ENCODE results near the gene LOXHD1. TPM values are rescaled to one million over a fixed set of nuclear protein-coding genes. Genes with fewer than 3 reads are reported as not detected.
A peak's percentile ranks its signal among the peaks of the same experiment; 100 is the strongest.

LOXHD1 gene
- total RNA-seq, 1 donor from 2014 or later, result under 0.01 TPM

DNA sequence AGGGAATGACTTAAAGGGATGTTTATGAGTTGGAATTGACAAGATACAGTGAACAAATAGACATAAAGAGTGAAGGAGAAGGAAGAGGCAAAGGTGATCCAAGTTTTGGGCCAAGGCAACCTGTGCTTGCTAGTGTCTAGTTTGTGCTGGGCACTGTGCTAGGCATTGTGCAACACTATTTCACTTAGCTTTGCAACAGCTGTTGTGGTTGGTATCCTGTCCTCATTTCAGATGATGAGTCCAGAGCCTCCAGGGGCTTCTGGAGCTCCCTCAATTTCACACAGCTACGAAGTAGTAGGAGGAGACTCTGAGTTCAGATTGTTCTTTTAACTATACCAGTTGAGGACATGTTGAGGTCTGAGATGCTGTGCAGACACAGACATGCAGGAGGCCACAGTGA is 18.1 kb upstream of the LOXHD1 start:
- DNase-seq, result no peak

DNA sequence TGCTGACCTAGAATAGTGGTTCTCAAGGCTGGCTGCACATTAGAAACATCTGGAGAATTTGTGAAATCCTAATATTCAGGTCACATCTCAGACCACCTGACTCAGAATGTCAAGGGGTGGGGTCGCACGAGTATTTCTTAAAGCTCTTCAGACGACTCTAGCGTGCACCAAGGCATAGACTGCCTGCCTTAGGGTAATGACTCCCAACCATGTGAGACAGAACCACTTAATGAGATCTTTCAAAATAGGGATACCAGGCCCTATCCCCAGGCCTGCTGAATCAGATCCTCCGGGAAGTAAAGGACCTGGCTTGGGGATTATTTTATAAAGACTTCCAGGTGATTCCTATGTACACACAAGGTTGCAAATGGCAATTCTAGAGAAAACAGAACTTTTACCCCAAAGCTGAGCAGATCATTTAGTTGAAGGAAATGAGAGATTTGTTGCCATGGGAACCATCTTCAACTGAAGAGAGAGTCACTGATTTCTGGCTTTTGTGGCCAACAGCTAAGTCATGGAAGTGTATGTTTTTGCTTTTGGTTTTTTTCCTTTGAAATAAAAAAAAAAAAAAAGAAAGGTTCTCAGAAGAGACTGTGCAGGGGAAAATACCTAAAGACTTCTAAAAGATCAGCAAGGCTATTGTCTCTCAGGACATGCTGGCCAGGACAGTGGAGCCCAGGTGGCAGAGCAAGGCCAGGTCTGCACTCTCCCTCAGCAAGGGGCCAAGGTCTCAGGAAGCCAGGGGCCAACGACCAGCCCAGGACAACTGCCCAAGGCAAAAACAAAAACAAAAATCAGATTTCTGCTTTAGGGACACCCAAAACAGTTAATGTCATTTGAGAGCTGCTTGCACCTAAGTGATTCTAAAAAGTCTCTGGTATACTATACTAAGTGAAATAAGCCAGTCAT is 15.3 kb upstream of the LOXHD1 start:
- DNase-seq, result peak; percentile 29

DNA sequence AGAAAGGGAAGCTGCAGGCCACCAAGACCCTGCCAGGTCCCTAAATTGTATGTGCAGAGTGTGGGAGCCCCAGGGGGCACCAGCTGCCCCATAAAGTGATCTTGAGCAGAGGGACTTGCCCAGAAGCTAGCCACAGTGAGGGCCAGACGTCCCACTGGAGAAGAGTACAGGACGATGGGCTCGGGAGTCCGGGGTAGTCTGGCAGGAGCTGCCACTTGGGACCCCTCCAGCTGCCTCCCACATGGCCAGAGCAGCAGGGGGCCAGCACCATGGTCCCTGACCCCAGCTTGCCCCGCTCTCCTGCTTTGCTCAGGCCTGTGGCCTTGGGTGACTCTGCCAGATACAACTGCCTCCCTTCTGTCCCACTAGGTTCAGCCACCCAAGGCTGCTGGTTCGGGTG is 11.7 kb upstream of the LOXHD1 start:
- no peak for DNase-seq

DNA sequence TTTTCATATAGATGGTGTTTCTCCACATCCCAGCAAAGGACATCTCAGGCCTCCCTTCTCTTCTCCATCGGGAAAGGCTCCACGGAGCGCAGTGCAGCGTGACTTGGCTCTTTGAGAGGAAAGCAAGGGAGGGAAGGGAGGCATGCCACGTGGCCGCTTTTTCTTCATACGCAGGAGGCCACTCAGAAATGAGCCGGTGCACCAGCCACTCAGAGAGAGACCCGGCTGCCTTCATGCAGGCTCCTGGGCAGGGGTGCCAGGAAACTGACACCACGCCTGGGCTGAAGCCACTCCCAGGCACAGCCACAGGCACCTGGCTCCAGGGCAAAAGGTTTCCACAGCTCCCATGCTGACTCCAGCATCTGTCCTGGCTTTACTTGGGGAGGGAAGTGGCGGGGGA is 11.1 kb upstream of the LOXHD1 start:
- no peak for DNase-seq

DNA sequence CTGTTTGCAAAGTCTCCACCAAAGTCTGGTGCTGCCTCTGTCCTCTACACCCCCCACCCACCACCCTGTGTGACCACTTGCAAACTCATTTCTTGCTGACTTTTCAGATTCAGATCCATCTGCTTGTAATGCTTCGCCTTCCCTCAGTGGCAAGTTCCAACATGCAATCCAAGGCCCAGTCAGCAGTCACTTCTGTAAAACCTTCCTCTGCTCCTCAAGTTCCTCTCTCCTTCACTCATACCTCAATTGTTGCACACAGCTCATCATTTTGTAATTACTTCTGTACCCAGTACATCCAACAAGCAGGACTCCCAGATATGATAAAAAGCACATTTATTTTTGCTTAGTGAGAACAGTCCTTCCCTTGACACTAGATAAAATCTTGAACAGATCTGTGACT is 6.5 kb upstream of the LOXHD1 start:
- DNase-seq, result no peak

DNA sequence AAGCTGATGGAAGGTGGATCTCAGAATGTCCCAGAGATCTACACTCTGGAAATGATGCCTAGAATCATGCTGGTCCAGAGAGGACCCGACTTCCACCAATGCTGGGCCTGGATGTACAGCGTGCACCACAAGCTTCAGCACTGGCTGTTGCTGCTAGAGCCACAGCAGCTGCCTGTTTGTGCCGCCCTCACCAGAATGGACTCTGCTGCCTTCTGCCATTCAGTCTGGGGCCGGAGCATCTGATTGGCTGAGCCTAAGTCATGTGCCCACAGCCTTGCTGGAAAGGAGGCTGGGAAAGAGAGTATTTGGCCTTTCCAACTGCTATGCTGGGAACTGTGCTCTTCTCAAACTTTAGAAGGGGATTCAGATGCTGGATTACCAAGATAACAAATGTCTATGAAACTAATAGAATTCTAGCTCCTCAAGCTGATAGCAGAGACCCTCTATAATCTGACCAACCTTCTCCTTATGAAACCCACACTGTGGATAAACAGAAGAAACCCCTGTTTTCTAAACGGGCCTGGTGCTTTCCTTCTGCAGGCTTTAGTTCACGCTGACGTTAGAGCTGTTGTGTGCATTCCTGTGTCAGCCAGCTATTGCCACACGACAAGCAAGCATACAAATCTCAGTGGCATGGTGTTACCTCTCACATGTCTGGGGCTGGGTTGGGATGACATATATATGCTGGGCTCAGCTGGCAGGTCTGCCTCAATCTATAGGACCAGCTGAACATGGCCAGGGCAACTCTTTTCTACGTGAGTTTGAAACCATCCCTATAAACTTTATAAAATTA is 4.1 kb upstream of the LOXHD1 start:
- DNase-seq, result peak; percentile 41

DNA sequence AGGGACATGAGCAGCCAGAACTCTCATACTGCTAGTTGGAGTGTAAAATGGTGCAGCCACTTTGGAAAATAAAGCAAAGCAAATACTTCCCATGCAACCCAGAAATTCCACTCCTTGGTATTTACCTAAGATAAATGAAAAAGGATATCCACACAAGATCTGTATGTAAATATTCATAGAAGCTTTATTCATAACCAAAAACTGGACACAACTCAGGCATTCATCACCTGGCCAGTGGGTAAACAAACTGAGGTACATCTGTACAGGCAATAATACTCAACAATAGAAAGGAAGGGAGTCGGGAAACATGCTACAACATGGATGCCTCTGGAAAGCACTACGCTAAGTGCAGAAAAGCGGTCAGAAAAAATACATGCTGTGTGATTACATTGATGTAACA is 2.5 kb upstream of the LOXHD1 start:
- no peak for DNase-seq

DNA sequence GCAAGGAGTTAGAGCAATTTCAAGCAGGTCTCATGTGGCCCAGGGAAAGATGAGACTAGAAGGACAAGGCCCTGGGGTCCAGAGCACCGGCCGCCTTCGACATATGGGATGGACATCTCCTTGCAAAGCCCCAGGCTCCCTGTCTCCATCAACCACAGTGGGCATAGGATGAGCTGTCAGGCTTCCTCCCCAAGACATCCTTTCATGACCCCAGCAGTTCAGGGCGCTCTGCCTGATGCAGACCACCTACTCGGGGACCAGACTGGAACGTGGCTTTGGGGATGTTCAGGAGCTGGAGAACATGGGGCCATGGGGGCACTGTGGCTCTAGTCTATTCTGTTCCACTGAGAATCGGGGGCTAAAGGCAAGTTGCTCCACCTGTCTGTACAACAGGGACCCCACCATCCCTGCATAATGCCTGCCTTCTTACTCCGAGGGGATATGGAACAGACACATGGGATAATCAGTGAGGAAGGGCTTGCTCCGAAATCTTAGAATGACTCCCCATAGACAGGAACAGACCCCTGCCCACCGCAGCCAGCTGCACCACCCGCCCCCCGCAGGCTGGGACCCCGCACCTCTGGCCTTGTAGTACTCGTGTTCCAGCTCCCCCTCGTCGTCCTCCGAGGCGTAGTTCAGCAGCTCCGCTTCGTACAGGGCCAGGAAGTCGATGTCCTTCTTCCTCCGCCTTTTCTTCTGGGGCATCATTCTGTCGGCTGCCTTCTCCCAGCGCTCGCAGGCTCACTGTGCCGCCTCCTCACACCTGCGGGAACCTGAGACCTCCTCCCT is 500 bp downstream of the LOXHD1 start:
- DNase-seq, result no peak

DNA sequence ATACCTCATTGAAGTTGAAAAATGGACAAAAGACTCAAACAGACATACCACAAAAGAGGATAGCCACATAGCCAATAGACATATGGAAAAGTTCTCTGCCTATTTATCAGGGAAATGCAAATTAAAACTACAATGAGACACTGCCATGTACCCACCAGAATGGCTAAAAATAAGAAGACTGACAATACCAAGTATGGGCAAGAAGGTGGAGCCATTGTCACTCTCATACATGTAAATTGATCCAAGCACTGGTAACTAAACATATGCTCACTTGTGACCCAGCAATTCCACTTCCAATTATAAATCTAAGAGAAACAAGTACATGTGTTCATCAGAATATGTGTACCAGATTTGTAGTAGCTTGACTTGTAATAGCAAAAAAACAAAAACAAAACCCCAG is 4.6 kb downstream of the LOXHD1 start:
- DNase-seq, result no peak

DNA sequence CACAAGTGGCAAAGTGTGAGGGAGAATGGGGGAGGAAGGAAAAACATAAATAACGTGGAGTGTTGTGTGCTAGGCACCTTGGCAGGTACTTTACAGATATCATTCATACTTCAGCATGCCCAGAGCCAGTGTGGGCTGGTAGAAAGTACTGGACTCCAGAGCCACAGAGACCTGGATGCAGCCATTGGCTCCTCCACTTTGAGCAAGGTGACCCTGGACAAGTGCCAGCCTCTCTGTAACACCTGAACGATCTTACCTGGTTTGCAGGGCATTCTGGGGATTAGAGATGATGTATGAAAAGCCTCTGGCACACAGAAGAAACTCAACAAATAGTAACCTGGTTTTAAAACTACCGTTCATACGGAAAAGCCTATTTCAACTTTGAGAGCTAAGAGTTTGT is 6.3 kb downstream of the LOXHD1 start:
- no peak for DNase-seq

DNA sequence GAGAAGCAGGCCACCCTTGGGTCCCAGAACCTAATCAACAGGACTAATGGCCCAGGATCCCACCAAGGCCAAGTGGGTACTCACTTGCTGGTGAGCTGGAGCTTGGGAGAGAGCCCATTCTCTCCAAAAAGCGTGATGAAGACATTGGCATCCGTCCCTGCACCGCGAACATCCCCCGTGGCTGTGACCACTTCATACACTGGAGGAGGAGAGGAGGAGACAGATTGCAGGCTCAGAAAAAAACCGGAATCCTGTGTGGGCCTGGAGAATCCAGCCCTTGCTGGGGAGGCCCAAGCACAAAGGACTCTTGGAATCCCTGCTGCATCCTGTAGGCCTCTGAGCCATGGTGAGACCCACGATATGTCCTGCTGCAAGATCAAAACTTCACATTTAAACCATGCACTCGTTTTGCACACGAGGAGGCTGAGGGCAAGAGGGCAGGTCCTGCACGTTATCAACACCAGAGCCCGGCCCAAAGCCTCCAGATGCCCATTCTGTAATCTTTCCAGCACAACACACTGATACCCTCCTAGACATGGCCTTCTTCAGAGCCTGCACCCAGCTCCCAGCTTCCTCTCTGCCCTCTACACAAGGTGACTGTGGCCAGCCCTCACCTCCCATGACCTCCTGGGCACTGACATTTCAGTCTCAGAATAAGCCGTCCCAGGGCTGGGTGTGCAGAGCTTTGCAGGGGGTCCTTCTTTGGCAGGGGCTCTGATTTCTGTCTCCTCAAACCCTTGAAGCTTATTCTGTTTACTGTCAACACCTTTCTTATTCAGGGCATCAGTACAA is 7.8 kb downstream of the LOXHD1 start:
- no peak for DNase-seq

DNA sequence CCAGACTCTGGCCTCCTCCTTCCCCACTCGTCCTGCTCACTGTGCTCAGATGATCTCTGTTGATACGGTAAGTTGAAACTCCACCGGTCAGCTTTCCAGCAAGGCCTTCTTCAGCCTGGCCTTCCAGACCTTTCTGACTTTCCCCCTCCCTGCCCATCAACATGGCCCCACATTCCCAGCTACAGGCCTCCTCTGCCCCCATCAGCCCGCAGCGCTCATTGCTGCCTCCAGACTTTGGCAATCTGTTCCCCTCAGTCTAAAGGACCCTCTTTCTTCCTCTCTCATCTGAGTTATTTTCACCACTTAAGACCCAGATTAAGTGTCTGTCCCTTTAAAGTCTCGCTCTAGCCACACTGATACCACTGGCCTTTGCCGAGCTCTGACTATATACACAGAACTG is 10.6 kb downstream of the LOXHD1 start:
- no peak for DNase-seq

DNA sequence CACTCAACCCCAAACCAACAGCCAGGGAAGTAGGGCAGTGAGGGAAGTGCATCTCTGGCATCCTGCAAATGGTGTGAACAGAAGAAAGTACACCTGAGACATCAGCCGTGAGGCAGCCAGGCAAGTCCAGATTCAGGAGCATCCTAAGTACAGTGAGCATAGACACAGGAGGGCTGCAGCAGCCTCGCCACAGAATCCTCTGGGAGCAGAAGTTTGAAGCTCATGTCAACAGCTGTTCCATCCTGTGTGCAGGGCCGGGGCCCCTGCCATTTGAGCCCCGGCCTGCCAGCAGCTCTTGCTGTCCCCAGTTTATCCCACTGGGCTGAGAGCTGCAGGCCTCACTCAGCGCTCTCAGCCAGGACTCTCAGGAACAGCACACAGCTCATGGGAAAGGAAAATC is 14.5 kb downstream of the LOXHD1 start:
- DNase-seq, result no peak

DNA sequence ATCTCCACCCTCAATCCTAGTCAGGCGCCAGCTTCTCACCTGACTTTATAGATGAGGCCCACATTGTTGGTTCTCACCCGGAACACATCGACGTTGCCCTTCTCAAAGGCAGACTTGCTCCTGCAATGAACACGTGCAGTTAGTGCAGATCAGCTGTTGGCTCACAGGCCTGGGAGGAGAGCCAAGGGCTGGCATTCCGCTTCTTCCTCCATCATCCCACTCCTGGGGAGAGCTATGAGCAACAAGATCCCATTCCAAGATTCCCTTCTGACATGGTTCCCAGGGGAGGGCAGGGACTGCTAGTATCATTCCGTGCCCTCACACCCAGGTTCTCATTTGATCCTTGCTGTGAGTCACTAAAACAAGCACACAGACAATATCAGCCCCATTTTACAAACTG is 15.1 kb downstream of the LOXHD1 start:
- DNase-seq, result no peak

DNA sequence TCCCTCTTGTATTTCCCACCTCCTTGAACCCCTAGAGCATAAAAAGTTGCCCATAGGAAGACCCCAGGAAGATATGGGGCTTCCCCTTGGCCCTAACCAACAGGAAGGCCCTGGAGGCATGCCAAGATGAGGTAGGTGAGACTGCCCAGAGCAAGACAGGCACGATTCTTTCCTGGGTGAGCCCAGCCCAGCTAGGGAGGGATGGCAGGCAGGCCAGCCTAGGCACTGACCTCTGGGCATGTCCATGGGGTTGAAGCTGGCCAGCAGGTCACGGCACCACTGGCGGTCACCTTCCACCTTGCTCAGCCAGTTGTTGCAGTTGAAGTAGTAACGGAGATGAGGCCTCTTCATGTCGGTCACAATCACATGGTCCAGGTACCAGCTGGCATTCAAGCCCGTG is 17.6 kb downstream of the LOXHD1 start:
- DNase-seq, result no peak

DNA sequence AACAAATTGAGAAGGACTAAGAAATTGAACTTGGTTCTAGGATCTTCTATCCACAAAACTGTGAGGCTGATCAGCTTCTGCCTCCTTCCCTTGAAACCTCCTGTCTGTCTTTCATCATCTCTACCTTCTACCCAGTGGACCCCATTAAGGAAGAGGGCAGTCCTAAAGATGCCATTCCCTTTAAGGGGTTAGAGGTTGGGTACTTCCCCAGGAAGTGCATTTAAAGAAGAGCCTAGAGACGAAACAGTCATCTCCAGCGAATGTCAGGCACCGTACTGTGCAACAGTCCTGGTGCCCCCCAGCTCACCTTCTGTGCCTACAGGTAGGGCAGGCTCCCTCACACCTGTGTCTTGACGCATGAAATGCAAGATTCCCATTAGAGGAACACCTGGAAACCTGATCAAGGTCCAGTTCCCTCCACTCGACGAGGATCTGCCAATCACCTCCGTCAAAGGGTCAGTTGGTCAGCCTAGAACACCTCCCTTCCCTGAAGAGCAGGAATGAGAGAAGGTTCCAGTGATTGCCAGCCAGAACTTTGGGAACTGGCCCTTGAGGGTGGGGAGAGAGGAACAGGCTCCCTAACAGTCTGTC is 20.9 kb downstream of the LOXHD1 start:
- DNase-seq, result no peak

DNA sequence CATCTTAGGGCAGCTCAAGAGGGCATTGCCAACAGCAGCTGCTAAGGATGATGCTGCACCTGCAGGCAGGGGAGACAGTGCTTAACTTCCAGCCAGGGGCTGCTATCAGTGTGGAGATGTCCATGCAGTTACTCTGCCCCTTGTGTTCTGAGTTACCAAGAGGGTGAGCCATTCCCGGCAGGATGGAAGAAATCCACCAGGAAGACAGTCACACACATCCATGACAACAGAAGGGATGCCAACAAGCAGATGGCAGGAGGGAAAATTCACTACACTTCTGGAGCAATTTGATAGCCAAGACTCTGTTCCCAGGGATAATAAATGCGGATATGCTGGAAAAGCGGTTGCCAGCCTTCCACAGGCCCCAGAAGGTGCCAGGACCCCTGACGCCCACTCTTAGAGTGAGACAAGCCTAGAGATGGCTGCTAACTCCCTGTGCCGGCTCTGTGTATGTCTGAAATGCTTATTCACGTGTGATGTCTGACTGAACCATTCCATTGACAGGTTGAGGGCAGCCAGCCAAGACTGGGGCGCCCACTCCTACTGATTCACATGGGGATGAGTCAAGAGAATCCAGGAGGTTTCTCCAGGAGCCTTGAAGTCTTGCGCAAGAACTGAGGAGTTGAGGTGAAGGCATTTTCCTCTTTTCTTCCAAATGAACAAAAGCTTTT is 24.5 kb downstream of the LOXHD1 start:
- no peak for DNase-seq

DNA sequence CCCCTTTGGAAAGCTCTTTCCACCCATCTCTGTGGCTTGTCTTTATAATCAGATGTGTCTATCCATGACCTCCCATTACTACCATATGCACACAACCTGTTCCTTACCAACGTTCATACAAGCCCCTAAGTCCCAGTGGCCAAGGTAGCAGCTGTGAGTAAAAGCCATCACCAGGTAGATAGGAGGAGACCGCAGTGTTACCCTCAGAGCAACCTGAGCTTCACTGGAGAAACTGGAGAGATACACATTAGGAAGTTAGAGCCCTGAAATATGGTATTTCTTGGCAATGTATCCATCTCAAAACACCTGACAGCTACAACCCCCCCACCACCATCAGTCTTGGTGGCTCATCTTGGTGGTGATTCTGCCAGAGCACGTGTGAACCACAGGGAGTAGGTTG is 26.0 kb downstream of the LOXHD1 start:
- DNase-seq, result no peak

DNA sequence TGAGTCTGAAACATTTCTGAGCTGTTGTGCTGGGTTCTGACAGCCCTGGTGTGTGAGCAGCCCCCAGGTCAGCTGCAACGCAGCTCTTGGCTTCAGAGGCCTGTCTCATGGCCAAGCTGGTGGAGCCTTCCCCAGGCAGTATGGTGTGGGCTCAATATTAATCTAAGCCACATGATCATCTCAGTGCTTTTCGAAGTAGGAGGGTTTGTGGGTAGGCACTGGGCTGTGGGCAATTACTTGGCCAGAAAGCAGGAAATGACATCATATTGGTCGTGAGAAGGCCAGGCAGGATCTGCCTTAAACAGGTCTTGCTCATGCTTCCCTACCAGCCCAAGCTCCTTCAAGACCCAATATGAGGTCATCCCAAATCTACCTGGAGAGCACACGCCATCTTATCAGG is 26.9 kb downstream of the LOXHD1 start:
- peak; percentile 6 for DNase-seq

DNA sequence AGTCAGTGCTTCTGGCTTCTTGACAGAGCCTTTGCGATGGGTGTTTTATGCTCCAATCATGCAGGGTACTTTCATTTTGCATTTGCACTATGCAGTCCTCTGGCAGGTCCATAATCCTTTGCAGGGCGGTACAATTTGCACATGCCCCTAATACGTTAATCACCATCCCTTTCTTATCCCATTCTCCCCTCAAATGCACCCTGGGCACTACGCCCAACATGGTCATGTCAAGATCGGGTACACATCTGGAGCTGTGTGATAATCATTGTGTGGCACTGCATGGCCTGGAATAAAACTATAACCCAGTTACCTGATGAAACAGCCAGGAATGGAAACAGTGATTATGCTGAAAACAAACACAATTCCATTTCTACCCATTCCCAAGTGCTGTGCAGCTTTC is 27.7 kb downstream of the LOXHD1 start:
- no peak for DNase-seq

DNA sequence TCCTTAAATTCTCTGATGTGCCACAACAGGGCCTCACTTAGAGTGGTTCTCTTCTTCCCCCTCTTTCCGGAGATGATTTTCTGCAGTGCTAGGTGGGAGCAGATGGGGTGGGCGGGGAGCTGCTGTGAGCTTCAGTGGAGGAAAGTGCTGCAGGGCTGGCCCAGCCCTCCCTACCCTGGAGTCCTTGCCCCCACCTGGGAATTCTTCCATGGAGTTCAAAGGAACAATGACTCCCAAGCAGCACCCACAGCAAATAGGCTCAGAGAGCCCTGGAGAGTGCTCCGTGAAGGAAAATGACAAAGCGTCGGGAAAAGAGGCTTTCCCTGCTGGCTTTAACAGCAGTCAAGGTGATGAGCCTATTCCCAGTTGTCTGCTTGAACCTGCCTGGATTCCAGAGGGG is 28.8 kb downstream of the LOXHD1 start:
- DNase-seq, result no peak

Data from dermis blood vessel endothelial cell (primary cell).